Measurements from ENCODE around the gene IGFN1.
A peak's percentile ranks its signal among the peaks of the same experiment; 100 is the strongest.

Gene IGFN1

DNA sequence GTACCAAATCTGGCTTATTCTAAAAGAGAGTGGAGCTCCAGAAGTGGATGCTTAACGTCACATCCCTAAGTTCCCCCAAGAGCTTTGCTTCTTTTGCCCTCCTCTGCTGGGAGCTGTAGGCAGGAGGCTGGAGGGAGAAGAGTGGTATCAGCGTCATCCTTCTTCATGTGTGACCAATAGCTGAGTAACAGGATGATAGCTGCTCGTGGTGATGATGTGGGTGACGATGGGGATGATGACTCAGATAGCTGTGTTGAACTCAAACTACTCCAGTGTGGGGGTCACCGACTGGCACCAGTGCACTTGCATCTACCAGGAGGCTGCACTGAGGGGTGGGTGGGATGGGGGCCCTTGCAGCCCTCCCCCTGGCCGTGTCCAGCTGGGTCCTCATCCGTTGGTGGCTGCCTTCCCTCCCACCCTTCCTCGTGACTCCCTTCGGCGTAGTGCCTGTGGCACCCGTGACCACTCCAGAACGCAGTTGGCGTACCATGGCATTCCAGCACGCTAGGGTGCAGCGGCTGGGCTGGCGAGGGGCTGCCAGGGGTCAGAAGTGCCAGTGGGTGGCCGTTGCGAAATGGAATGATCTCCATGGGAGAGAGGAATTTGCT, 1.1 kb downstream of the IGFN1 start:
- DNase-seq (ENCODE audit: low read depth) = peak; percentile 93
- no peak overlapping the region for H3K4me3 ChIP-seq (ENCODE audit: low read length)
- TF ChIP-seq, protein P1, sequence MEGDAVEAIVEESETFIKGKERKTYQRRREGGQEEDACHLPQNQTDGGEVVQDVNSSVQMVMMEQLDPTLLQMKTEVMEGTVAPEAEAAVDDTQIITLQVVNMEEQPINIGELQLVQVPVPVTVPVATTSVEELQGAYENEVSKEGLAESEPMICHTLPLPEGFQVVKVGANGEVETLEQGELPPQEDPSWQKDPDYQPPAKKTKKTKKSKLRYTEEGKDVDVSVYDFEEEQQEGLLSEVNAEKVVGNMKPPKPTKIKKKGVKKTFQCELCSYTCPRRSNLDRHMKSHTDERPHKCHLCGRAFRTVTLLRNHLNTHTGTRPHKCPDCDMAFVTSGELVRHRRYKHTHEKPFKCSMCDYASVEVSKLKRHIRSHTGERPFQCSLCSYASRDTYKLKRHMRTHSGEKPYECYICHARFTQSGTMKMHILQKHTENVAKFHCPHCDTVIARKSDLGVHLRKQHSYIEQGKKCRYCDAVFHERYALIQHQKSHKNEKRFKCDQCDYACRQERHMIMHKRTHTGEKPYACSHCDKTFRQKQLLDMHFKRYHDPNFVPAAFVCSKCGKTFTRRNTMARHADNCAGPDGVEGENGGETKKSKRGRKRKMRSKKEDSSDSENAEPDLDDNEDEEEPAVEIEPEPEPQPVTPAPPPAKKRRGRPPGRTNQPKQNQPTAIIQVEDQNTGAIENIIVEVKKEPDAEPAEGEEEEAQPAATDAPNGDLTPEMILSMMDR (IDR thresholded peaks at IDR 0.05; ENCODE audit: insufficient read depth, low read depth, low read length, missing control alignments) = no peak

DNA sequence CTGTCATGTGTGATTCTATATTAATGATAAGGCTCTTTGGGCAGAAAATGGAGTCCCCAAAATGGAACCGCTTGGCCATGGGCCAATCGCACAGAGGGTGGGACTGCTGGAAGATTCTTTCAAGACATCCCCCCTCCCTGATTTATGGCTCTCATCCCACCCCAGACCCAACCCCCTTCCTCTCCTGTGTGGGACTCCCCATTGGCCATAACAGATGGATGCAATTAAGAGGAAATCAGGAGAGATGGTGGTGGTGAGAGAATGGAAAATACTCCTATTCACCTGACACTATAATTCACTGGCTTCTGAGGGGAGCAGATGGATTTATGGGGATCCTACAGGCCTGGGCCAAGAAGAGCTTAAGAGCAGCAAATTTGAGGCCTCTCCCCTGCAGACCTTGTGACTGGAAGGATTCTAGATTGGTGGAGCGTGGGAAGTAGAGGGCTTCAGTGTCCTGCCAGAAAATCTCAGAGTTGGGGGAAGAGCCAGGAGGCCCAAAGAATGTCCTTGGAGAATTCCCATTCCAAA, 1.7 kb downstream of the IGFN1 start:
- H3K4me3 ChIP-seq (ENCODE audit: low read length) = no peak overlapping the region
- no peak for DNase-seq (ENCODE audit: low read depth)
- TF ChIP-seq, protein P1 (IDR thresholded peaks at IDR 0.05; ENCODE audit: insufficient read depth, low read depth, low read length, missing control alignments) = no peak

- no peak overlapping the region for H3K4me3 ChIP-seq (ENCODE audit: low read length)
- TF ChIP-seq, protein P1 (IDR thresholded peaks at IDR 0.05; ENCODE audit: insufficient read depth, low read depth, low read length, missing control alignments) = no peak
- DNase-seq (ENCODE audit: low read depth) = no peak
Measured at GRCh38 chr1:201194046-201194445, 3.4 kb downstream of the IGFN1 start.

DNA sequence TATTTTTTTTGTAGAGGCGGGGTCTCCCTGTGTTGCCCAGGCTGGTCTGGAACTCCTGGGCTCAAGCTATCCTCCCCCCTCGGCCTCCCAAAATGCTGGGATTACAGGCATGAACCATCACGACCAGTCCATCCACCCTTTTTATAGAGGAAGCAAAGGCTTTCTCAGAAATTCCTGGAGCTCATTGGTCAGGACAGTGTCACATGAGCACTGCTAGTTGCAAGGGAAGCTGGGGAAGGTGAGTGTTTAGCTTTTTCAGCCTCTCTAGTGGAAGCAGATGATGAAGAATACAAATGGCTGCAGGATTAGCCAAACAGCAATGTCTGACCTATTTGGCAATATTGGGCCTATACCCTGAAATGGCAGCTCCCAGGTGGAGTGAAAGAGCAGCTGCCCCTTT, 8.0 kb downstream of the IGFN1 start:
- DNase-seq (ENCODE audit: low read depth) = no peak
- no peak overlapping the region for H3K4me3 ChIP-seq (ENCODE audit: low read length)
- TF ChIP-seq, protein P1 (IDR thresholded peaks at IDR 0.05; ENCODE audit: insufficient read depth, low read depth, low read length, missing control alignments) = no peak

DNA sequence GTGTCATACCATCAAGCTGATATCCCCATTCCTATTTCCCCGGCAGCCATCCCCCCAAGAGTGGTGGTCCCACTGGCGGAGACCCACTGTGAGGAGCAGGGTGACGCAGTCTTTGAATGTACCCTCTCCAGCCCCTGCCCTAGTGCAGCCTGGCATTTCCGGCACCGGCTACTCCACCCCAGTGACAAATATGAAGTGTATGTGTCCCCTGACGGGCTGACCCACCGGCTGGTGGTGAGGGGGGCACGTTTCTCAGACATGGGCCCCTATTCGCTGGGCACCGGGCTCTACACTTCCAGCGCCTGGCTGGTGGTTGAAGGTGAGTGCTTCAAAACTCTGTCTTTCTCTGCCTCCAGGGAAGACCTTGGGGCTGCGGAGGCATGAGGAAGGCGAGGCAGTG, 14.4 kb downstream of the IGFN1 start:
- TF ChIP-seq, protein P1 (IDR thresholded peaks at IDR 0.05; ENCODE audit: insufficient read depth, low read depth, low read length, missing control alignments) = no peak
- DNase-seq (ENCODE audit: low read depth) = no peak
- no peak overlapping the region for H3K4me3 ChIP-seq (ENCODE audit: low read length)

- no peak overlapping the region for H3K4me3 ChIP-seq (ENCODE audit: low read length)
- TF ChIP-seq, protein P1 (IDR thresholded peaks at IDR 0.05; ENCODE audit: insufficient read depth, low read depth, low read length, missing control alignments) = no peak
- DNase-seq (ENCODE audit: low read depth) = no peak
Measured at GRCh38 chr1:201206176-201206575, 15.6 kb downstream of the IGFN1 start.

GRCh38 chr1:201207046-201207445, 16.4 kb downstream of the IGFN1 start:
- no peak for DNase-seq (ENCODE audit: low read depth)
- TF ChIP-seq, protein P1 (IDR thresholded peaks at IDR 0.05; ENCODE audit: insufficient read depth, low read depth, low read length, missing control alignments) = no peak

More at GRCh38 chr1:201207046-201207445, 16.4 kb downstream of the IGFN1 start:
- H3K4me3 ChIP-seq (ENCODE audit: low read length) = no peak overlapping the region
